H1 (cell line): ENCODE results near the gene FGF4. TPM values are rescaled to one million over a fixed set of nuclear protein-coding genes. Genes with fewer than 3 reads are reported as not detected.

ENCODE experiments used
- CTCF ChIA-PET: fragments of 300-600 bp; sonication (Branson Sonifier 250); formaldehyde crosslinking; loops from one replicate; lab custom pipeline; 2021; ENCODE audit not compliant: partially characterized antibody; lab: Charles Lee
- POLR2A ChIA-PET: fragments of 300-600 bp; sonication (Branson Sonifier 250); formaldehyde crosslinking; loops from one replicate; lab custom pipeline; 2021; ENCODE audit warnings: inconsistent platforms; ENCODE audit not compliant: partially characterized antibody; lab: Charles Lee
- DNase-seq, 2 experiments: peaks; one replicate each; pipeline versions ENCODE4 v3.0.0 to v3.0.0-alpha.2; 2010 to 2022; ENCODE audit warnings: low spot score in 2 of 2, low read depth in 1 of 2, mixed read lengths in 1 of 2
- FAIRE-seq: peaks from 2 replicates; lab custom pipeline; 2011; peaks lifted over from hg19 to GRCh38; lab: Jason Lieb, UNC
- H2AFZ ChIP-seq: 2 replicates; pipeline ENCODE4 v1.8.1; 2012; ENCODE audit warnings: low read length, inconsistent platforms
- H2AK5ac ChIP-seq: 2 replicates; pipeline ENCODE4 v1.6.1; 2013; ENCODE audit warnings: low read depth, low read length
- H2BK120ac ChIP-seq: replicated peaks from 2 replicates; pipeline ENCODE3; 2013; ENCODE audit warnings: low read depth, low read length, inconsistent platforms
- H2BK12ac ChIP-seq: 2 replicates; pipeline ENCODE4 v1.6.1; 2013; ENCODE audit warnings: low read depth, low read length
- H2BK15ac ChIP-seq: 2 replicates; pipeline ENCODE4 v1.6.1; 2013; ENCODE audit warnings: low read length
- H2BK20ac ChIP-seq: 2 replicates; pipeline ENCODE4 v1.6.1; 2013; ENCODE audit warnings: low read length
- H2BK5ac ChIP-seq: 2 replicates; pipeline ENCODE4 v1.6.1; 2013; ENCODE audit warnings: low read depth, low read length
- H3K14ac ChIP-seq: 2 replicates; pipeline ENCODE4 v1.6.1; 2013; ENCODE audit warnings: inconsistent platforms; ENCODE audit not compliant: insufficient read length
- H3K18ac ChIP-seq: 2 replicates; pipeline ENCODE4 v1.6.1; 2013; ENCODE audit warnings: low read length; ENCODE audit errors: extremely low read depth
- H3K23ac ChIP-seq: 2 replicates; pipeline ENCODE4 v1.6.1; 2013; ENCODE audit warnings: inconsistent platforms; ENCODE audit not compliant: insufficient read length
- H3K23me2 ChIP-seq: 2 replicates; pipeline ENCODE4 v1.6.1; 2013; ENCODE audit warnings: low read depth, low read length
- H3K27ac ChIP-seq: 2 replicates; pipeline ENCODE4 v1.6.1; 2011; ENCODE audit warnings: low read depth, low read length, inconsistent platforms
- H3K27me3 ChIP-seq, 4 experiments: replicated peaks in 1 of 4; 1 replicate in 1 of 4; 2 replicates in 3 of 4; pipeline versions ENCODE4 v1.6.1 to v1.8.1; 2011 to 2013; ENCODE audit warnings: low read length in 3 of 4, mild to moderate bottlenecking in 3 of 4, inconsistent platforms in 2 of 4, mixed read lengths in 2 of 4, moderate library complexity in 1 of 4; ENCODE audit not compliant: control insufficient read depth in 3 of 4, insufficient read depth in 3 of 4; ENCODE audit errors: extremely low read depth in 1 of 4
- H3K36me3 ChIP-seq, 4 experiments: 2 replicates each; pipeline versions ENCODE4 v1.6.1 to v1.8.1; 2011 to 2013; ENCODE audit warnings: mild to moderate bottlenecking in 4 of 4, low read length in 3 of 4, moderate library complexity in 2 of 4, control low read depth in 1 of 4, inconsistent platforms in 1 of 4; ENCODE audit not compliant: insufficient read depth in 4 of 4, control insufficient read depth in 2 of 4
- H3K4ac ChIP-seq: replicated peaks from 2 replicates; pipeline ENCODE3; 2013; ENCODE audit warnings: low read length, low read depth, mixed read lengths, inconsistent platforms; ENCODE audit not compliant: insufficient read length
- H3K4me1 ChIP-seq, 4 experiments: replicated peaks in 1 of 4; 1 replicate in 1 of 4; 2 replicates in 3 of 4; pipeline versions ENCODE4 v1.6.1 to v1.8.1; 2011 to 2013; ENCODE audit warnings: low read length in 3 of 4, inconsistent platforms in 2 of 4, mixed read lengths in 1 of 4; ENCODE audit not compliant: insufficient read depth in 4 of 4, control insufficient read depth in 3 of 4
- H3K4me2 ChIP-seq, 2 experiments: 2 replicates each; pipeline versions ENCODE4 v1.6.1 to v1.8.1; 2011 to 2013; ENCODE audit warnings: low read depth in 2 of 2, low read length in 2 of 2, control low read depth in 1 of 2, inconsistent platforms in 1 of 2, mild to moderate bottlenecking in 1 of 2; ENCODE audit not compliant: insufficient read depth in 1 of 2
- H3K4me3 ChIP-seq, 4 experiments: fragments of 200-600, 300-600 bp in 1 of 4; sonication (generic), shearing (Covaris generic), sonication (Bioruptor Twin) in 1 of 4; 2 replicates each; pipeline versions ENCODE4 v1.5.1 to v1.8.1; 2011 to 2016; ENCODE audit warnings: low read length in 4 of 4, low read depth in 3 of 4, control low read depth in 2 of 4, inconsistent platforms in 2 of 4, mild to moderate bottlenecking in 2 of 4, mixed read lengths in 1 of 4, moderate library complexity in 1 of 4; ENCODE audit not compliant: insufficient read depth in 2 of 4; ENCODE audit errors: extremely low read depth in 1 of 4
- H3K56ac ChIP-seq: replicated peaks from 2 replicates; pipeline ENCODE3; 2013; ENCODE audit warnings: low read depth, mild to moderate bottlenecking, mixed read lengths, low read length, inconsistent platforms; ENCODE audit not compliant: insufficient read length
- H3K79me1 ChIP-seq: 2 replicates; pipeline ENCODE4 v1.6.1; 2013; ENCODE audit warnings: low read depth, low read length, control low read depth
- H3K79me2 ChIP-seq, 2 experiments: 2 replicates each; pipeline versions ENCODE4 v1.6.1 to v1.8.1; 2012 to 2013; ENCODE audit warnings: low read length in 2 of 2, mild to moderate bottlenecking in 2 of 2, inconsistent platforms in 1 of 2; ENCODE audit not compliant: insufficient read depth in 2 of 2, control insufficient read depth in 1 of 2
- H3K9ac ChIP-seq, 4 experiments: replicated peaks in 1 of 4; 1 replicate in 1 of 4; 2 replicates in 3 of 4; pipeline versions ENCODE4 v1.6.1 to v1.8.1; 2011 to 2013; ENCODE audit warnings: low read depth in 3 of 4, low read length in 3 of 4, control low read depth in 2 of 4, mild to moderate bottlenecking in 2 of 4, moderate library complexity in 2 of 4, inconsistent platforms in 1 of 4; ENCODE audit errors: extremely low read depth in 1 of 4
- H3K9me3 ChIP-seq, 2 experiments: 2 replicates each; pipeline versions ENCODE4 v1.6.1 to v1.8.1; 2012 to 2013; ENCODE audit warnings: mild to moderate bottlenecking in 2 of 2, moderate library complexity in 2 of 2, control low read depth in 1 of 2, inconsistent platforms in 1 of 2, low read depth in 1 of 2, low read length in 1 of 2, mixed read lengths in 1 of 2; ENCODE audit not compliant: insufficient read depth in 2 of 2
- H4K20me1 ChIP-seq, 2 experiments: replicated peaks in 1 of 2; 2 replicates each; pipeline versions ENCODE3 to v1.8.1; 2011 to 2013; ENCODE audit warnings: inconsistent platforms in 2 of 2, low read length in 2 of 2, mild to moderate bottlenecking in 1 of 2; ENCODE audit not compliant: insufficient read depth in 2 of 2, control insufficient read depth in 1 of 2
- H4K5ac ChIP-seq: 2 replicates; pipeline ENCODE4 v1.6.1; 2013; ENCODE audit warnings: low read length, low read depth, mixed read lengths, inconsistent platforms; ENCODE audit not compliant: insufficient read length
- H4K8ac ChIP-seq: 2 replicates; pipeline ENCODE4 v1.8.0; 2013; ENCODE audit warnings: mild to moderate bottlenecking, moderate library complexity, low read length, inconsistent platforms; ENCODE audit not compliant: insufficient read depth; ENCODE audit errors: extremely low read depth
- H4K91ac ChIP-seq: replicated peaks from 2 replicates; pipeline ENCODE3; 2013; ENCODE audit warnings: low read length, mixed read lengths, inconsistent platforms; ENCODE audit not compliant: insufficient read length
- FOSL1 ChIP-seq: IDR thresholded peaks from 2 replicates; pipeline ENCODE4 v1.6.1; 2011; ENCODE audit warnings: mild to moderate bottlenecking, low read depth, low read length, moderate library complexity; ENCODE audit not compliant: insufficient read depth
- NANOG ChIP-seq: IDR thresholded peaks from 2 replicates; pipeline ENCODE4 v1.6.1; 2011; ENCODE audit warnings: low read length, low read depth, mild to moderate bottlenecking, inconsistent platforms; ENCODE audit not compliant: insufficient read depth, poor library complexity, severe bottlenecking
- SP4 ChIP-seq: IDR thresholded peaks from 2 replicates; pipeline ENCODE4 v1.6.1; 2012; ENCODE audit warnings: low read length, inconsistent platforms
- WGBS, 2 experiments: shearing (Covaris generic) in 1 of 2; methylation state at CpG; one replicate each; pipeline versions ENCODE4 v1.1.6 to v1.1.7; 2013 to 2015; ENCODE audit warnings: low lambda C conversion rate in 2 of 2, mixed read lengths in 2 of 2, inconsistent platforms in 1 of 2, low coverage in 1 of 2, missing lambda C conversion rate in 1 of 2; ENCODE audit not compliant: insufficient replicate concordance in 2 of 2, insufficient coverage in 1 of 2, insufficient read length in 1 of 2; ENCODE audit errors: extremely low coverage in 1 of 2, missing lambda C conversion rate in 1 of 2; 5-methylcytosine and 5-hydroxymethylcytosine counted together
- polyA plus RNA-seq, 7 experiments: library from polyadenylated mRNA; depleted of rRNA in 3 of 7; stranded (reverse) in 5 of 7; unstranded in 2 of 7; fragments of >200 nt in 5 of 7; fragments of 200-250 nt in 2 of 7; gene quantifications; 1 replicate in 5 of 7; 2 replicates in 1 of 7; 4 replicates in 1 of 7; pipeline versions ENCODE4 v1.2.1 to v1.2.3, GENCODE V29; 2011 to 2013; ENCODE audit warnings: missing spikeins in 2 of 7, mixed read lengths in 2 of 7
- total RNA-seq: library from RNA; stranded (reverse); fragmentation: NEBNext Ultra II Directional; extraction: Animal tissue kit (Norgen Biotek cat#: 25700); gene quantifications from 2 replicates; pipeline ENCODE4 v1.2.1, GENCODE V29; 2021

The FGF4 gene
- total and polyA plus RNA-seq, 2 of the 8 experiments (the other 6 are each of a cell fraction or from before 2014, with no cell fraction given), result 0.57 to 2.0 TPM

GRCh38 chr11:69791276-69792180 is 16.4 kb upstream of the FGF4 start:
- no peak overlapping the region for H2AFZ ChIP-seq
- no peak overlapping the region for H3K56ac ChIP-seq
- H2BK120ac ChIP-seq, result no peak overlapping the region
- no peak overlapping the region for H2BK12ac ChIP-seq
- no peak overlapping the region for H3K4me3 ChIP-seq
- peak overlapping the region; percentile 62; the same call in 1 of the 2 replicates for H4K8ac ChIP-seq
- H3K36me3 ChIP-seq, result no peaks in the 10 kb centered on the region
- H3K79me2 ChIP-seq, result no peaks in the 10 kb centered on the region
- no peak overlapping the region for H3K4ac ChIP-seq
- no peaks in the 10 kb centered on the region for H3K23me2 ChIP-seq
- H3K27ac ChIP-seq, result no peak overlapping the region
- no peak overlapping the region for H3K9ac ChIP-seq
- H2BK15ac ChIP-seq, result peak overlapping the region; percentile 18; the same call in 1 of the 2 replicates
- no peak overlapping the region for H2BK5ac ChIP-seq
- H2AK5ac ChIP-seq, result no peak overlapping the region
- H4K91ac ChIP-seq, result no peak overlapping the region
- no peaks in the 10 kb centered on the region for H3K9me3 ChIP-seq
- H4K20me1 ChIP-seq, result no peaks in the 10 kb centered on the region
- no peak overlapping the region for H4K5ac ChIP-seq
- no peak overlapping the region for H3K14ac ChIP-seq
- no peak for FAIRE-seq
- DNase-seq, result no peak
- H3K4me2 ChIP-seq, result no peak overlapping the region
- POLR2A ChIA-PET, result no interaction called here
- H3K23ac ChIP-seq, result no peak overlapping the region
- peaks cover 0 to 11% (median 2%) of the 10 kb centered on the region in 4 experiments; a peak in 2 of 7 replicates for H3K4me1 ChIP-seq
- CTCF ChIA-PET, result interaction anchor here (1.0 to 2.0 kb wide), 3 partner anchors 10 to 121 kb away, joined by 3 to 11 read pairs (median 3); no protein-coding TSS in a partner anchor
- 88% methylated on average over 25 of the region's 25 CpGs; no CpG with 5 or more reads in 1 of the 2 experiments for WGBS, 2 experiments
- no peak for TF ChIP-seq FOSL1
- TF ChIP-seq NANOG, result no peak
- TF ChIP-seq SP4, result no peak
- peak overlapping the region; percentile 63; the same call in 1 of the 2 replicates for H3K18ac ChIP-seq
- no peak overlapping the region for H2BK20ac ChIP-seq
- H3K79me1 ChIP-seq, result no peaks in the 10 kb centered on the region
- H3K27me3 ChIP-seq, result no peaks in the 10 kb centered on the region
